Activated gamma-delta T cell treated with anti-CD3 and anti-CD28 coated beads, Interleukin-2, amount 50 U/mL, for 16 hours (primary cell): ENCODE measurements around the gene SETD1B.

Experiments used
- DNase-seq: peaks from one replicate; pipeline ENCODE4 v3.0.0-alpha.2; 2020; ENCODE audit warnings: low read depth

Gene SETD1B

GRCh38 chr12:121809712-121810116 lies 5.9 kb downstream of the SETD1B start:
- no peak for DNase-seq

GRCh38 chr12:121810234-121810817 lies 6.5 kb downstream of the SETD1B start:
- DNase-seq, result no peak

GRCh38 chr12:121810833-121811433 lies 7.1 kb downstream of the SETD1B start:
- no peak for DNase-seq

- peak; percentile 52 for DNase-seq
Observed at GRCh38 chr12:121811434-121812319, 7.9 kb downstream of the SETD1B start.

DNA sequence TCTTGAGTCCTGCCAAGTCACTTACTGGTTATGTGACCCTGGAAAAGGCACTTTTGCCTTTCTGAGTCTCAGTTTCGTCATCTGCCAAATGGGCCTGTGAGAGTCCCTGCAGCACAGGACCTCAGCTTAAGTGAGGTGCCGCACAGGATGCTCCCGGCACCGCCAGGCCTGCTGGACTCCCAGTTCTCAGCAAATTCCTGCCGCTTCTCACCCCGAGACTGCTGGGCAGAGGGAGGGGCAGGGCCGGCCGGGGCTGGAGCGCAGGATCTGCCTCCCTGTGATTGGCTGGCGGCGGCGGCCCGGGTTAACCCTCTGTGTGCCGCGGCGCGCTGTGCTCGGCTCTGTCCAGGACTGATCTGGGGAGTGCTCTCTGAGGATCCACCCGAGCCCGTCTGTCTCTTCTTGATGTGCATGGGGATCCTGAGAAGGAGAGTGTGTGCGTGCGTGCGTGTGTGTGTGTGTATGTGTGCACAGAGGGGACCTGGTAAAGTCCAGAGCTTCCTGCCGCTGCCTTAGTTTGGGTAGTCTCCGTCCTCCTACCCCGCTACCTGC lies 8.6 kb downstream of the SETD1B start:
- no peak for DNase-seq

DNA sequence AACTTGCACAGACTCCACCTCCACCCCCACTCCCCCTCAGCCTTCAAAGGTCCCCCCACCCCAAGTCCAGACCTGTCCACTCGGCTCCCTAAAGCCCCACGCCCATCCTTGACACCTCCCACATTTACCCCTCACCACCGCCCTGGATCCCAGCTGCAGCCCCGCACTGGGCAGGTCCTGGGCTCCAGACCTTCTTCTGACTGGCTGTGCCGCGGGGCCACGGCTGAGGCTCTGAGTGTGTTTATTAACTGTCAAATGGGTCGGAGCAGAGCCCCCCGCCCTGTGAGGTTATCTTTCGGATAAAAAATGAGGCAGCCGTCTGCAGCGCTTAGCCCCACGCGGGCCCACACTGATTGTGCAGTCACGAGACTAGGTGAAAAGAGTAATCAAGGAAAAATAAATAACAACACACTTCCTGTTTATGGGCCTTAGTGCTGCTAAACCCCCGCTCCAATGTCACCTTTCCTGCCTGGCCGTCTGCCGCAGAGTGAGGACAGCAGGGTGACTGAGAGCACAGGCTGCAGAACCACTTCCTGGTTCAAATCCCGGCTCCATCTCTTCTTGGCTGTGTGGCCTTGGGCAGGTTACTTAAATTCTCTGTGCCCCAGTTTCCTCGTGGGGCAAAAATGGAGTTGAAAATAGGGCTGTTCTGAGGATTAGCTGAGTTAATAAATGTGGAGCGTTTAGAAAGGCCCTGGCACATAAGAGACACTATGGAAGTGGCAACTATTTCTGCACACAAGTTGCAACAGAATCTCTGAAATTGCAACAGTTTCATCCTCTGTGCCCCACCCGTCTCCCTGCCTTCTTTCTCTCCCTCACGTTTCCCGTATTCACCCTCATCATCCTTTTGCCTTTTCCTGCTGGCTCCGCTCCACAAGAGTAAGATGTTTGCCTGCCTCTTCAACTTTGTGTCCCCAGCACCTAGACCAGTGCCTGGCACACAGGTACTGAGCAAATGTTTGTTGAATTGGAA lies 9.4 kb downstream of the SETD1B start:
- DNase-seq, result no peak

DNA sequence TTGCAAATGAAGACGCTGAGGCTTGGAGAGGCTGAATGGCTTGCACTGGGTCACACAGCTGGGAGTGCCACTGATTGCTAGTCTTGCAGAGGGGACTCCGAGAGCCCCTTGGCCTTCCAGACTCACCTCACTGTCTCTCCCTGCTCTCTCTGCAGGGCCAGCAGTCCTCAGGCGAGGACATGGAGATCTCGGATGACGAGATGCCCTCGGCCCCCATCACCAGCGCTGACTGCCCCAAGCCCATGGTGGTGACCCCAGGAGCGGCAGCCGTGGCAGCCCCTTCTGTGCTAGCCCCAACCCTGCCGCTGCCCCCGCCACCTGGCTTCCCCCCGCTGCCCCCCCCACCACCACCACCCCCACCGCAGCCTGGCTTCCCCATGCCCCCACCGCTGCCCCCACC lies 10.1 kb downstream of the SETD1B start:
- DNase-seq, result no peak

GRCh38 chr12:121814429-121815119 lies 10.8 kb downstream of the SETD1B start:
- DNase-seq, result no peak

GRCh38 chr12:121815263-121815662 lies 11.5 kb downstream of the SETD1B start:
- DNase-seq, result no peak

DNA sequence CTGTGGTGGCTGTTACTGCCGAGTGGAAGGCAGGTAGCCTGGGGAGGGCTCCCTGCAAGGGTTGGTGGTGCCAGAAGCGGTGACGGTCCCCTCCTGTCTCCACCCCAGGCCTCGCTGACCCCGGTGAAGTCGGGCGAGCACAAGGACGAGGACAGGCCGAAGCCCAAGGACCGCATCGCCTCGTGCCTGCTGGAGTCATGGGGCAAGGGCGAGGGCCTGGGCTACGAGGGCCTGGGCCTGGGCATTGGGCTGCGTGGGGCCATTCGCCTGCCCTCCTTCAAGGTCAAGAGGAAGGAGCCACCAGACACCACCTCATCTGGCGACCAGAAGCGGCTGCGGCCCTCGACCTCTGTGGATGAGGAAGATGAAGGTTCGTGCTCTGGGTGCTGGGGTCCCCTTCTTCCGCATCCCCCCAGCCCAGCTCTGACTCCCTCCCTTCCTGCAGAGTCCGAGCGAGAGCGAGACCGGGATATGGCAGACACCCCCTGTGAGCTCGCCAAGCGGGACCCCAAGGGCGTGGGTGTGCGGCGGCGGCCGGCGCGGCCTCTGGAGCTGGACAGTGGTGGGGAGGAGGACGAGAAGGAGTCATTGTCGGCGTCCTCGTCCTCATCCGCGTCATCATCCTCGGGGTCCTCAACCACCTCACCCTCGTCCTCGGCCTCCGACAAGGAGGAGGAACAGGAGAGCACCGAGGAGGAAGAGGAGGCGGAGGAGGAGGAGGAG lies 13.3 kb downstream of the SETD1B start:
- DNase-seq, result no peak

GRCh38 chr12:121817648-121818043 lies 13.8 kb downstream of the SETD1B start:
- no peak for DNase-seq

GRCh38 chr12:121819212-121819949 lies 15.6 kb downstream of the SETD1B start:
- DNase-seq, result no peak

DNA sequence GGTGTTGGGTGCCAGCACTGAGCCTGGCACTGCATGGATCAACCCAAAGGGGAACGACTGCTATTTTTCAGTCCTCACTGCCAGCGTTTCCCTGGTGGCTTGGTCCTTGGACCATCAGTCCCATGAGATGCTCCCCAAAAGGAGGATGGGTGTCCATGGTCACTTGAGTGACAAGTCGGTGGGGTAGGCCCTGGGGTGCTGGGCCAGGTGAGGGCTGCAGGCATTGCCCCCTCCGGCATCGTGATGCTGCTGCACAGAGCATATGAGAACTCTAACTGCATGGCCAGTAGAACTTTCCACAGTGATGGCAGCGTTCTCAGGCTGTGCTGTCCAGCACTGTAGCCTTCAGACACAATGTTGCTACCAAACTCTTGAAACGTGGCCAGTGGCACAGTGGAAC lies 16.2 kb downstream of the SETD1B start:
- no peak for DNase-seq

DNA sequence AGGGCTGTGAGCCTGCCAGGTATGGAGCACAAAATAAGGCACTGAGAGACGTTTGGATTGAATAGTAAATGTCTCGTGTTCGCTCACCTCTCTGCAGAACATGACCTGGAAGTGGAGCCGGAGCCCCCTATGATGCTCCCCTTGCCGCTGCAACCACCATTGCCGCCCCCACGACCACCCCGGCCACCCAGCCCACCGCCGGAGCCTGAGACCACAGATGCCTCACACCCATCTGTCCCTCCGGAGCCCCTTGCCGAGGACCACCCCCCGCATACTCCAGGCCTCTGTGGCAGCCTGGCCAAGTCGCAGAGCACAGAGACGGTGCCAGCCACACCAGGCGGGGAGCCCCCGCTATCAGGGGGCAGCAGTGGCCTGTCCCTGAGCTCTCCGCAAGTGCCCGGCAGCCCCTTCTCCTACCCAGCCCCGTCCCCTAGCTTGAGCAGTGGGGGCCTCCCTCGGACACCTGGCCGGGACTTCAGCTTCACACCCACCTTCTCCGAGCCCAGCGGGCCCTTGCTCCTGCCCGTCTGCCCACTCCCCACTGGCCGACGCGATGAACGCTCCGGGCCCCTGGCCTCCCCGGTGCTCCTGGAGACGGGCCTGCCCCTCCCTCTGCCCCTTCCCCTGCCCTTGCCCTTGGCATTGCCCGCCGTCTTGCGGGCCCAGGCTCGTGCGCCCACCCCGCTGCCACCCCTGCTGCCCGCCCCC lies 18.7 kb downstream of the SETD1B start:
- DNase-seq, result no peak

GRCh38 chr12:121823101-121823726 lies 19.4 kb downstream of the SETD1B start:
- DNase-seq, result no peak

GRCh38 chr12:121823727-121824115 lies 19.9 kb downstream of the SETD1B start:
- DNase-seq, result no peak

- no peak for DNase-seq
Observed at GRCh38 chr12:121825041-121825523, 21.3 kb downstream of the SETD1B start.
